Activated CD4-positive, alpha-beta T cell treated with anti-CD3 and anti-CD28 coated beads for 48 hours (primary cell): ENCODE results near the gene JAKMIP3.
"Not testable (repeated sequence)": the region's sequence is repeated elsewhere in the genome, so short reads cannot be mapped to it uniquely, and the experiment has no call there.

Experiments
- DNase-seq: peaks from one replicate; pipeline ENCODE4 v3.0.0-alpha.2; 2020

Gene JAKMIP3

GRCh38 chr10:132066812-132067211 lies 1.1 kb downstream of the JAKMIP3 start:
- no peak for DNase-seq

- DNase-seq, result no peak
These were observed 2.8 kb downstream of the JAKMIP3 start for GRCh38 chr10:132068431-132069121.

GRCh38 chr10:132069122-132069848 lies 3.5 kb downstream of the JAKMIP3 start:
- DNase-seq, result no peak

- DNase-seq, result no peak
These were observed 4.1 kb downstream of the JAKMIP3 start for GRCh38 chr10:132069849-132070182.

- no peak for DNase-seq
These were observed 5.0 kb downstream of the JAKMIP3 start for GRCh38 chr10:132070724-132071123.

GRCh38 chr10:132071667-132072066 lies 5.9 kb downstream of the JAKMIP3 start:
- DNase-seq, result no peak

GRCh38 chr10:132075909-132076577 lies 10.3 kb downstream of the JAKMIP3 start:
- no peak for DNase-seq

GRCh38 chr10:132076578-132077081 lies 10.9 kb downstream of the JAKMIP3 start:
- no peak for DNase-seq

GRCh38 chr10:132077091-132077490 lies 11.3 kb downstream of the JAKMIP3 start:
- DNase-seq, result no peak

GRCh38 chr10:132078746-132079345 lies 13.1 kb downstream of the JAKMIP3 start:
- DNase-seq, result no peak

GRCh38 chr10:132084384-132084783 lies 18.6 kb downstream of the JAKMIP3 start:
- DNase-seq, result not testable (repeated sequence)

GRCh38 chr10:132093236-132093635 lies 27.5 kb downstream of the JAKMIP3 start:
- not testable (repeated sequence) for DNase-seq

GRCh38 chr10:132094581-132095234 lies 29.0 kb downstream of the JAKMIP3 start:
- DNase-seq, result no peak

- DNase-seq, result no peak
These were observed 29.8 kb downstream of the JAKMIP3 start for GRCh38 chr10:132095403-132096113.

GRCh38 chr10:132096223-132096622 lies 30.5 kb downstream of the JAKMIP3 start:
- DNase-seq, result no peak

- no peak for DNase-seq
These were observed 31.2 kb downstream of the JAKMIP3 start for GRCh38 chr10:132096863-132097478.

- no peak for DNase-seq
These were observed 32.0 kb downstream of the JAKMIP3 start for GRCh38 chr10:132097609-132098377.

GRCh38 chr10:132098539-132099388 lies 33.0 kb downstream of the JAKMIP3 start:
- DNase-seq, result no peak

- no peak for DNase-seq
These were observed 33.8 kb downstream of the JAKMIP3 start for GRCh38 chr10:132099389-132100090.
